ENCODE results near the gene SMARCD1.
"Not testable (repeated sequence)": the region's sequence is repeated elsewhere in the genome, so short reads cannot be mapped to it uniquely, and the experiment has no call there.

Gene SMARCD1

GRCh38 chr12:50078281-50078680, 6.9 kb upstream of the SMARCD1 start:
- DNase-seq, result no peak

- DNase-seq, result no peak
Measured at GRCh38 chr12:50079771-50080170, 5.4 kb upstream of the SMARCD1 start.

- DNase-seq, result no peak
Measured at GRCh38 chr12:50081096-50081808, 3.9 kb upstream of the SMARCD1 start.

- no peak for DNase-seq
Measured at GRCh38 chr12:50082644-50083043, 2.5 kb upstream of the SMARCD1 start.

- no peak for DNase-seq
Measured at GRCh38 chr12:50083301-50083700, 1.8 kb upstream of the SMARCD1 start.

- DNase-seq, result not testable (repeated sequence)
Measured at GRCh38 chr12:50084409-50084774, 750 bp upstream of the SMARCD1 start.

GRCh38 chr12:50085615-50086072, 502 bp downstream of the SMARCD1 start:
- no peak for DNase-seq

GRCh38 chr12:50086148-50086547, 1.0 kb downstream of the SMARCD1 start:
- no peak for DNase-seq

GRCh38 chr12:50087151-50087550, 2.0 kb downstream of the SMARCD1 start:
- DNase-seq, result no peak

GRCh38 chr12:50087995-50088394, 2.9 kb downstream of the SMARCD1 start:
- no peak for DNase-seq

GRCh38 chr12:50088577-50089335, 3.6 kb downstream of the SMARCD1 start:
- peak in 1 of 2 donors; percentile 14 for DNase-seq

GRCh38 chr12:50089730-50090129, 4.6 kb downstream of the SMARCD1 start:
- DNase-seq, result no peak

- DNase-seq, result no peak
Measured at GRCh38 chr12:50090391-50090790, 5.2 kb downstream of the SMARCD1 start.

- DNase-seq, result no peak
Measured at GRCh38 chr12:50097952-50098351, 12.8 kb downstream of the SMARCD1 start.

- no peak for DNase-seq
Measured at GRCh38 chr12:50099302-50100008, 14.3 kb downstream of the SMARCD1 start.

- no peak for DNase-seq
Measured at GRCh38 chr12:50100561-50100960, 15.4 kb downstream of the SMARCD1 start.

- DNase-seq, result peak in 1 of 2 donors; percentile 49
Measured at GRCh38 chr12:50101663-50102062, 16.5 kb downstream of the SMARCD1 start.

GRCh38 chr12:50102131-50102531, 17.0 kb downstream of the SMARCD1 start:
- DNase-seq, result peak; percentile 52 to 77

GRCh38 chr12:50102646-50103309, 17.6 kb downstream of the SMARCD1 start:
- DNase-seq, result peak in 1 of 2 donors; percentile 46

- no peak for DNase-seq
Measured at GRCh38 chr12:50103351-50103750, 18.2 kb downstream of the SMARCD1 start.

GRCh38 chr12:50103767-50104321, 18.7 kb downstream of the SMARCD1 start, which contains the start of gene GPD1:
TSS of gene GPD1 (plus strand) at chr12:50104008. CDS start at chr12:50104051, 43 bp downstream.
- peak; percentile 35 to 45 for DNase-seq

All from hippocampal formation (tissue), 2 donors.